SJCRH30 (cell line): Measurements from ENCODE around the gene LTB. TPM values are rescaled to one million over a fixed set of nuclear protein-coding genes. Genes with fewer than 3 reads are reported as not detected.

Experiments used
- DNase-seq, 2 experiments: peaks; one replicate each; pipeline ENCODE4 v3.0.0-alpha.2; 2015 to 2020
- H3K27ac ChIP-seq: fragments of 250-450 bp; sonication (Bioruptor Pico); 2 replicates; pipeline ENCODE4 v1.5.1; 2020; ENCODE audit warnings: mild to moderate bottlenecking, moderate library complexity
- H3K27me3 ChIP-seq: fragments of 250-450 bp; sonication (Bioruptor Pico); 2 replicates; pipeline ENCODE4 v1.5.1; 2020; ENCODE audit warnings: mild to moderate bottlenecking, moderate library complexity
- H3K36me3 ChIP-seq: fragments of 250-450 bp; sonication (Bioruptor Pico); 2 replicates; pipeline ENCODE4 v1.5.1; 2020; ENCODE audit warnings: mild to moderate bottlenecking, moderate library complexity
- H3K4me1 ChIP-seq: fragments of 250-450 bp; sonication (Bioruptor Pico); 2 replicates; pipeline ENCODE4 v1.5.1; 2020; ENCODE audit warnings: mild to moderate bottlenecking, moderate library complexity
- H3K4me3 ChIP-seq: fragments of 250-450 bp; sonication (Bioruptor Pico); 2 replicates; pipeline ENCODE4 v1.5.1; 2020; ENCODE audit warnings: mild to moderate bottlenecking, moderate library complexity
- H3K9me3 ChIP-seq: fragments of 250-450 bp; sonication (Bioruptor Pico); replicated peaks from 2 replicates; pipeline ENCODE4 v1.5.1; 2020; ENCODE audit warnings: mild to moderate bottlenecking, moderate library complexity
- total RNA-seq: library from RNA; depleted of rRNA; stranded (reverse); fragments of >200 nt; shearing (Covaris generic); gene quantifications from 2 replicates; pipeline ENCODE4 v1.2.3, GENCODE V29; 2014

The LTB gene
- total RNA-seq, 1 experiment from 2014 or later, result not detected

- Histone ChIP-seq H3K4me1 (no peaks in the 10 kb centered on the region), H3K27ac (no peak overlapping the region), H3K9me3 (no peaks in the 10 kb centered on the region), H3K27me3 (peaks cover 14% of the 10 kb centered on the region; the same call in 1 of the 2 replicates), H3K4me3 (no peak overlapping the region), H3K36me3 (no peaks in the 10 kb centered on the region)
- DNase-seq, result no peak
These were observed 7.8 kb downstream of the LTB start for GRCh38 chr6:31574106-31575061.

- H3K36me3 ChIP-seq, result no peaks in the 10 kb centered on the region
- no peak overlapping the region for H3K27ac ChIP-seq
- no peaks in the 10 kb centered on the region for H3K4me1 ChIP-seq
- peaks cover 14% of the 10 kb centered on the region; the same call in 1 of the 2 replicates for H3K27me3 ChIP-seq
- no peak for DNase-seq
- H3K9me3 ChIP-seq, result no peaks in the 10 kb centered on the region
- H3K4me3 ChIP-seq, result no peak overlapping the region
These were observed 8.8 kb downstream of the LTB start for GRCh38 chr6:31573239-31574105.

- H3K4me1 ChIP-seq, result no peaks in the 10 kb centered on the region
- DNase-seq, result no peak
- H3K36me3 ChIP-seq, result no peaks in the 10 kb centered on the region
- no peak within 1 kb of the TSS for H3K27ac ChIP-seq
- no peak within 1 kb of the TSS for H3K4me3 ChIP-seq
- H3K9me3 ChIP-seq, result no peaks in the 10 kb centered on the region
- H3K27me3 ChIP-seq, result peaks cover 14% of the 10 kb centered on the region; the same call in 1 of the 2 replicates
These were observed 9.9 kb downstream of the LTB start, which contains the start of gene LTA for GRCh38 chr6:31572041-31572911. TSS of gene LTA (plus strand) at chr6:31572289. CDS start at chr6:31572743, 454 bp downstream.

- no peak overlapping the region for H3K4me3 ChIP-seq
- no peaks in the 10 kb centered on the region for H3K9me3 ChIP-seq
- peaks cover 14% of the 10 kb centered on the region; the same call in 1 of the 2 replicates for H3K27me3 ChIP-seq
- DNase-seq, result no peak
- no peak overlapping the region for H3K27ac ChIP-seq
- H3K4me1 ChIP-seq, result no peaks in the 10 kb centered on the region
- H3K36me3 ChIP-seq, result no peaks in the 10 kb centered on the region
These were observed 12.2 kb downstream of the LTB start for GRCh38 chr6:31569861-31570536.

GRCh38 chr6:31568537-31568961 lies 13.7 kb downstream of the LTB start:
- Histone ChIP-seq H3K27me3 (peaks cover 14% of the 10 kb centered on the region; the same call in 1 of the 2 replicates), H3K4me1 (peaks cover 3% of the 10 kb centered on the region; the same call in 1 of the 2 replicates), H3K36me3 (no peaks in the 10 kb centered on the region), H3K9me3 (no peaks in the 10 kb centered on the region), H3K4me3 (no peak overlapping the region), H3K27ac (no peak overlapping the region)
- no peak for DNase-seq

DNA sequence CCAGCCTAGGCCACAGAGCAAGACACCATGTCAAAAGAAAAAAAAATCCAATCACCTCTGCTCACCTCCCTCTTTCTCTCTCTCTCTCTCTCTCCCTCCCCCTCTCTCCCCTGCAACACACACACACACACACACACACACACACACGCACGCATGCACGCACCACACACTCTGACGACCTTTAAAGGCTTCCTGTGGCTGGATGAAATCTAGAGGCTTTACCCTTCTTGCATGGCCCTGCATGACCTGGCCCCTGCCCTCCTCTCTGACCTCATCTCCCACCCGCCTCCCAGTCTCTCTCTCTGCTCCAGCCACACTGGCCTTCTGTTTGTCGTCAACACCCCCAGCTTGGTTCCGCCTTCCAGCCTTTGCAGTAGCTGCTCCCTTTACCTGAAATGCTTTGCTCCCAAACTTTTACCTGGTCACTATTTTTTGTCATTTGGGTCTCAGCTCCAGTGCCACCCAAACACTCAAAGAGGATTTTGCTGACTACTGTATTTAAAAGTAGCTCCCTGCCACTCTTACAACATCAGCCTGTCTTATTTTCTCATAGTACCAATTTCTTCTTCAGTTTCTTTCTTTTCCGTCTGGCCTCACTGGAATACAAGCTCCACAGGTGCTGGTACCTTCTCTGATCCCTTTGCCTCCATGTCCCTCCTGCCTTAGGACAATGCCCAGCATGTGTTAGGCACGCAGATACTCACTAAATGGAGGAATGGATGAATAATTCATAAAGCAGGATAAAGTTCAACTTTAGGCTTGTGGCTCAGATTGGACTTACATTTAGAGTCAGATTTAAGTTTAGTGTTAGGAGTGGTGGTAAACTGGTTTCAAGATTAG lies 14.5 kb downstream of the LTB start:
- no peak overlapping the region for H3K4me3 ChIP-seq
- H3K36me3 ChIP-seq, result no peaks in the 10 kb centered on the region
- peaks cover 14% of the 10 kb centered on the region; the same call in 1 of the 2 replicates for H3K27me3 ChIP-seq
- no peak overlapping the region for H3K27ac ChIP-seq
- DNase-seq, result no peak
- H3K9me3 ChIP-seq, result no peaks in the 10 kb centered on the region
- H3K4me1 ChIP-seq, result peaks cover 10% of the 10 kb centered on the region; the same call in 1 of the 2 replicates

- Histone ChIP-seq H3K27ac (no peak overlapping the region), H3K27me3 (no peaks in the 10 kb centered on the region), H3K36me3 (no peaks in the 10 kb centered on the region; the same call in 1 of the 2 replicates), H3K4me1 (peaks cover 19% of the 10 kb centered on the region; the same call in 1 of the 2 replicates), H3K4me3 (no peak overlapping the region), H3K9me3 (no peaks in the 10 kb centered on the region)
- no peak for DNase-seq
These were observed 21.5 kb downstream of the LTB start for GRCh38 chr6:31560697-31561058.

DNA sequence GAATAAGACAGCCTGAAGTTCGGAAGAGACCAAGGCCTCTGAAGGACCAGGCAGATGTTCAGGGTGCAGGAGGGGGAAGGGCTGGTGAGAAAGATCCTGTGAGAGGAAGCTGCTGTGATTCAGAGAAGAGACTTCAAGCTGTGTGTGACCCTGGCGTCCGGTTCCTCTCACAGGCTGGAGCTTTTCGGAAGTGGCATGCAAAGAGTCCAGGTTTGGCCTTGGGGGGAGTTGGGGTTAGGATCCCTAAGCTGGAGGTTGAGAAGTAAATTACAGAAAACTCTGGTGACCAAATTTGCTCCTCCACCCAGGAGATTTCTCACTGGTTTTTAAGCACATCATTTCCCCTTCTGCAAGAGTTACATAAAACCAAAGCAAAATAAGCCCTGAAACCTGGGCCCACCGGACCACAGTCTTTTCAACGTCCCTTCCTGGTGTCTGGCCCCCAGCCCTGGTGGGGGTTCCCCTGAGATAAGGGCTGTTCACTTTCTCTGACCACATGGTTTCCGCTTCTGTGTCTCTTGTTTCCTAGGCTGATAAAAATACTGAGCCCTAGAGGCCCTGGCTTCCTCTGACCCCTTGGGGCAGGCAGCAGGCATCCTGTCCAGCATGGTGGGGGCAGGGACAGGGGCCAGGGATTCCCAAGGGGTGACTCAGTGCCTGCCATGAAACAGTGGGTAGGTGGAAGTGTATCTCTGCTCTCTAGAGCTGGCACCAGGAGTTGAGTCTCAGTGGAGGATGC lies 22.1 kb downstream of the LTB start:
- no peak overlapping the region for H3K4me3 ChIP-seq

GRCh38 chr6:31559606-31559957 lies 22.6 kb downstream of the LTB start:
- Histone ChIP-seq H3K27me3 (no peaks in the 10 kb centered on the region), H3K4me1 (peaks cover 19% of the 10 kb centered on the region; the same call in 1 of the 2 replicates), H3K27ac (no peak overlapping the region), H3K36me3 (no peaks in the 10 kb centered on the region; the same call in none of the 2 replicates), H3K9me3 (no peaks in the 10 kb centered on the region), H3K4me3 (no peak overlapping the region)
- DNase-seq, result no peak

More for the DNA sequence above, 22.1 kb downstream of the LTB start:
- no peaks in the 10 kb centered on the region; the same call in 1 of the 2 replicates for H3K36me3 ChIP-seq
- no peaks in the 10 kb centered on the region for H3K9me3 ChIP-seq
- H3K27ac ChIP-seq, result no peak overlapping the region
- no peaks in the 10 kb centered on the region for H3K27me3 ChIP-seq
- peak in 1 of 2 experiments; percentile 46 for DNase-seq
- H3K4me1 ChIP-seq, result peaks cover 19% of the 10 kb centered on the region; the same call in 1 of the 2 replicates

DNA sequence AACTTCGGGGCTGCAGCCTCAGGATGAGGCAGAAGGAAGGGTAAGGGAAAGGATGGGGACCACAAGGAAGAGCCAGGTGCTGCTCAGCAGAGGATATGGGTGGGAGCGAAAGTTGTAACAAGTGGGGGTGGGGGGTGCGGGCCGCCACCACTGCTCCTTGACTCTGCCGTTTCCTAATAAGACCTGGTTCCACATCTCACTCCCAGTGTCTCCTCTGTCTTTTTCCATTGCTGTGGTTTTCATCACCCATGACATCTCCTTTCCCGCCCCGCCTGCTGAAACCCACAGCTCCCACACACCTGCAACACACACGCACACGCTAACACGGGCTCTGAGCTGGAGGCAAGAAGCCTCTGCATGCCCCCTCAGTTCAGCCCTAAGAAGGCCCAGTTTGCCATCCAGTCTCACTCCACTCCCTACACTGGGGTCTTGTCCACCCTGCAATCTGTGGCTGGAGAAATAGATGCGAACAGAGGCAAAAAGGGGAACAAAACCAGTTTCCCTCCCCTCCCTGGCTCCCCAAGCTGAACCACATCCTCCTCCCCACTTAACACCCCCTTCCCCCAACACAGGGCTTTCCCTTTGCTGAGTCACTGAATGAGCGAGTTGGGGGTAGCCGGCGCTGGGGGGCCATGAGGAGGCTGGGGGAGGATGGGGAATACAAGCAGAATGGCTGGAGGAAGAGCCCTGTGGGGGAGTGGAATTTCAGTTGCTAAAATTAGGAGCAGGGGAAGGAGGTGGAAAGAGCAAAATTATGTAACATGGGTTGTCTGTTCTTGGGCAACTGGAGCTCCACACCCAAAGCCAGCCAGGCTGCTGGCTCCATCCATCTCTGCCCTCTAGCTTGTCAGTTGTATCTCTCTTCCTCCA lies 23.4 kb downstream of the LTB start:
- DNase-seq, result no peak
- Histone ChIP-seq H3K27ac (no peak overlapping the region), H3K9me3 (no peaks in the 10 kb centered on the region), H3K4me3 (no peak overlapping the region), H3K27me3 (no peaks in the 10 kb centered on the region), H3K4me1 (peaks cover 19% of the 10 kb centered on the region; the same call in 1 of the 2 replicates), H3K36me3 (no peaks in the 10 kb centered on the region; the same call in none of the 2 replicates)

DNA sequence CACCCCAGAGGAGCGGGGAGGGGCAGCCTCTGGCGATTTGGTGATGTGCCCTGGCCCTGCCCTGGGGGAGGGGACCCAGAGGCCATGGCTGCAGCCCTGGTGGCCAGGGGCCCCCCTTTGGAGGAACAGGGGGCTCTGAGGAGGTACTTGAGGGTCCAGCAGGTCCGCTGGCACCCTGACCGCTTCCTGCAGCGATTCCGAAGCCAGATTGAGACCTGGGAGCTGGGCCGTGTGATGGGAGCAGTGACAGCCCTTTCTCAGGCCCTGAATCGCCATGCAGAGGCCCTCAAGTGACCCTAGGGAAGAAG lies 24.0 kb downstream of the LTB start:
- H3K4me3 ChIP-seq, result no peak overlapping the region
- no peak for DNase-seq
- H3K4me1 ChIP-seq, result peaks cover 13% of the 10 kb centered on the region; the same call in 1 of the 2 replicates
- no peaks in the 10 kb centered on the region for H3K27me3 ChIP-seq
- no peaks in the 10 kb centered on the region for H3K9me3 ChIP-seq
- H3K36me3 ChIP-seq, result no peaks in the 10 kb centered on the region; the same call in none of the 2 replicates
- H3K27ac ChIP-seq, result no peak overlapping the region
